Neural cell (in vitro differentiated cells): Measurements from ENCODE around the gene DCXR. TPM values are rescaled to one million over a fixed set of nuclear protein-coding genes. Genes with fewer than 3 reads are reported as not detected.

Source experiments
- H2AFZ ChIP-seq: fragments of 200-600, 300-800 bp; sonication (generic), shearing (Covaris generic); 2 replicates; pipeline ENCODE4 v1.6.0; 2014; ENCODE audit warnings: low read depth, mild to moderate bottlenecking, antibody characterized with exemption, low read length, moderate library complexity
- H3F3A ChIP-seq: fragments of 200-600 bp; shearing (Covaris generic); 2 replicates; pipeline ENCODE4 v1.6.1; 2016; ENCODE audit warnings: mild to moderate bottlenecking, moderate library complexity, mixed read lengths, antibody characterized with exemption, low read length; ENCODE audit not compliant: insufficient read depth, poor library complexity, severe bottlenecking
- H3K27ac ChIP-seq: fragments of 200-600, 300-800 bp; sonication (generic), shearing (Covaris generic); 2 replicates; pipeline ENCODE4 v1.5.1; 2014; ENCODE audit warnings: mild to moderate bottlenecking, low read length, moderate library complexity
- H3K27me3 ChIP-seq: fragments of 300-800, 200-600 bp; sonication (generic), shearing (Covaris generic); 2 replicates; pipeline ENCODE4 v1.6.0; 2014; ENCODE audit warnings: mild to moderate bottlenecking, low read depth, low read length, moderate library complexity; ENCODE audit not compliant: insufficient read depth
- H3K36me3 ChIP-seq: fragments of 300-800, 200-600 bp; sonication (generic), shearing (Covaris generic); 2 replicates; pipeline ENCODE4 v1.5.1; 2014; ENCODE audit warnings: mild to moderate bottlenecking, antibody characterized with exemption, low read length, moderate library complexity; ENCODE audit not compliant: insufficient read depth
- H3K4me2 ChIP-seq: fragments of 300-800, 200-600 bp; sonication (generic), shearing (Covaris generic); 2 replicates; pipeline ENCODE4 v1.6.0; 2014; ENCODE audit warnings: mild to moderate bottlenecking, low read length
- H3K4me3 ChIP-seq: fragments of 300-800, 200-600 bp; sonication (generic), shearing (Covaris generic); 2 replicates; pipeline ENCODE4 v1.5.1; 2014; ENCODE audit warnings: mild to moderate bottlenecking, low read length, moderate library complexity
- H3K79me2 ChIP-seq: fragments of 200-600 bp; shearing (Covaris generic); replicated peaks from 2 replicates; pipeline ENCODE4 v1.6.0; 2014; ENCODE audit warnings: mild to moderate bottlenecking, low read length, moderate library complexity; ENCODE audit not compliant: insufficient read depth
- H3K9ac ChIP-seq: fragments of 300-800, 200-600 bp; sonication (generic), shearing (Covaris generic); 2 replicates; pipeline ENCODE4 v1.6.1; 2016; ENCODE audit warnings: mild to moderate bottlenecking, low read length, mixed read lengths
- H3K9me2 ChIP-seq: fragments of 200-600 bp; shearing (Covaris generic); 2 replicates; pipeline ENCODE4 v1.6.1; 2016; ENCODE audit warnings: mild to moderate bottlenecking, low read length, mixed read lengths; ENCODE audit not compliant: insufficient read depth
- H3K9me3 ChIP-seq: fragments of 200-600, 300-800 bp; sonication (generic), shearing (Covaris generic); 2 replicates; pipeline ENCODE4 v1.6.1; 2016; ENCODE audit warnings: mild to moderate bottlenecking, mixed run types, low read length, moderate library complexity, mixed read lengths
- H4K20me1 ChIP-seq: fragments of 200-600 bp; shearing (Covaris generic); 2 replicates; pipeline ENCODE4 v1.6.1; 2016; ENCODE audit warnings: mild to moderate bottlenecking, mixed run types; ENCODE audit not compliant: insufficient read depth
- CTCF ChIP-seq: fragments of 450-650 bp; IDR thresholded peaks from 2 replicates; pipeline ENCODE4 v1.5.1; 2014; ENCODE audit warnings: antibody characterized with exemption, mild to moderate bottlenecking, moderate library complexity; ENCODE audit not compliant: poor library complexity, severe bottlenecking
- EP300 ChIP-seq: fragments of 450-650 bp; conservative IDR thresholded peaks from 2 replicates; pipeline ENCODE4 v1.6.1; 2014; ENCODE audit warnings: antibody characterized with exemption, mild to moderate bottlenecking, moderate library complexity; ENCODE audit not compliant: poor library complexity, severe bottlenecking
- EZH2 ChIP-seq: fragments of 200-600, 300-800 bp; shearing (Covaris generic), sonication (generic); IDR thresholded peaks from 2 replicates; pipeline ENCODE4 v1.6.1; 2014; ENCODE audit warnings: antibody characterized with exemption, low read length, borderline replicate concordance, mild to moderate bottlenecking; ENCODE audit not compliant: insufficient read depth, poor library complexity, severe bottlenecking
- MXI1 ChIP-seq: fragments of 450-650 bp; conservative IDR thresholded peaks from 2 replicates; pipeline ENCODE4 v1.6.1; 2014; ENCODE audit warnings: antibody characterized with exemption, mild to moderate bottlenecking; ENCODE audit not compliant: poor library complexity, severe bottlenecking
- POLR2AphosphoS5 ChIP-seq: IDR thresholded peaks from 2 replicates; pipeline ENCODE4 v1.6.1; 2012
- RAD21 ChIP-seq: fragments of 450-650 bp; conservative IDR thresholded peaks from 2 replicates; pipeline ENCODE4 v1.6.1; 2014; ENCODE audit warnings: antibody characterized with exemption, mild to moderate bottlenecking, moderate library complexity
- REST ChIP-seq: IDR thresholded peaks from 2 replicates; pipeline ENCODE4 v1.6.1; 2012; ENCODE audit warnings: borderline replicate concordance
- SMC3 ChIP-seq: fragments of 450-650 bp; conservative IDR thresholded peaks from 2 replicates; pipeline ENCODE4 v1.6.1; 2014; ENCODE audit warnings: antibody characterized with exemption, mild to moderate bottlenecking, moderate library complexity; ENCODE audit not compliant: poor library complexity
- TAF1 ChIP-seq: IDR thresholded peaks from 2 replicates; pipeline ENCODE4 v1.6.1; 2012; ENCODE audit warnings: low read depth
- polyA plus RNA-seq: library from polyadenylated mRNA; depleted of rRNA; stranded (reverse); fragments of >200 nt; gene quantifications from 2 replicates; pipeline ENCODE4 v1.2.3, GENCODE V29; 2014

Gene DCXR
- polyA plus RNA-seq, 1 donor from 2014 or later: 129 TPM

GRCh38 chr17:82076785-82077591 lies 39.5 kb upstream of the DCXR start:
- Histone ChIP-seq H3K4me2 (no peak overlapping the region), H2AFZ (no peak overlapping the region), H3K27me3 (no peaks in the 10 kb centered on the region), H3K4me3 (no peak overlapping the region), H3K9me3 (no peaks in the 10 kb centered on the region), H3K9me2 (no peaks in the 10 kb centered on the region), H3K9ac (no peak overlapping the region), H3F3A (no peaks in the 10 kb centered on the region), H3K27ac (no peak overlapping the region), H3K36me3 (no peaks in the 10 kb centered on the region), H4K20me1 (no peaks in the 10 kb centered on the region), H3K79me2 (no peaks in the 10 kb centered on the region)
- TF ChIP-seq EP300: no peak
- no peak for TF ChIP-seq MXI1
- TF ChIP-seq POLR2AphosphoS5: no peak
- TF ChIP-seq TAF1: no peak
- TF ChIP-seq EZH2: no peak
- no peak for TF ChIP-seq RAD21
- no peak for TF ChIP-seq SMC3
- no peak for TF ChIP-seq CTCF
- no peak for TF ChIP-seq REST

- H3K36me3 ChIP-seq: no peaks in the 10 kb centered on the region
- no peak overlapping the region for H3K9ac ChIP-seq
- H3K27me3 ChIP-seq: no peaks in the 10 kb centered on the region
- no peaks in the 10 kb centered on the region for H3K9me2 ChIP-seq
- no peak overlapping the region for H3K27ac ChIP-seq
- no peaks in the 10 kb centered on the region for H3K79me2 ChIP-seq
- H4K20me1 ChIP-seq: no peaks in the 10 kb centered on the region
- TF ChIP-seq EZH2 (no peak), MXI1 (no peak), CTCF (no peak), REST (no peak), SMC3 (no peak), RAD21 (no peak), EP300 (no peak), TAF1 (no peak), POLR2AphosphoS5 (no peak)
- no peak overlapping the region for H2AFZ ChIP-seq
- no peaks in the 10 kb centered on the region for H3K9me3 ChIP-seq
- no peak overlapping the region for H3K4me2 ChIP-seq
- no peaks in the 10 kb centered on the region for H3F3A ChIP-seq
- no peak overlapping the region for H3K4me3 ChIP-seq
Measured at GRCh38 chr17:82076018-82076784, 38.7 kb upstream of the DCXR start.
